Measurements from ENCODE around the gene CAP1. TPM values are rescaled to one million over a fixed set of nuclear protein-coding genes. Genes with fewer than 3 reads are reported as not detected.

CAP1 gene
- total and polyA plus RNA-seq, 2 of the 13 experiments (the other 11 are each of a cell fraction or from before 2014, with no cell fraction given): 174 to 195 TPM

DNA sequence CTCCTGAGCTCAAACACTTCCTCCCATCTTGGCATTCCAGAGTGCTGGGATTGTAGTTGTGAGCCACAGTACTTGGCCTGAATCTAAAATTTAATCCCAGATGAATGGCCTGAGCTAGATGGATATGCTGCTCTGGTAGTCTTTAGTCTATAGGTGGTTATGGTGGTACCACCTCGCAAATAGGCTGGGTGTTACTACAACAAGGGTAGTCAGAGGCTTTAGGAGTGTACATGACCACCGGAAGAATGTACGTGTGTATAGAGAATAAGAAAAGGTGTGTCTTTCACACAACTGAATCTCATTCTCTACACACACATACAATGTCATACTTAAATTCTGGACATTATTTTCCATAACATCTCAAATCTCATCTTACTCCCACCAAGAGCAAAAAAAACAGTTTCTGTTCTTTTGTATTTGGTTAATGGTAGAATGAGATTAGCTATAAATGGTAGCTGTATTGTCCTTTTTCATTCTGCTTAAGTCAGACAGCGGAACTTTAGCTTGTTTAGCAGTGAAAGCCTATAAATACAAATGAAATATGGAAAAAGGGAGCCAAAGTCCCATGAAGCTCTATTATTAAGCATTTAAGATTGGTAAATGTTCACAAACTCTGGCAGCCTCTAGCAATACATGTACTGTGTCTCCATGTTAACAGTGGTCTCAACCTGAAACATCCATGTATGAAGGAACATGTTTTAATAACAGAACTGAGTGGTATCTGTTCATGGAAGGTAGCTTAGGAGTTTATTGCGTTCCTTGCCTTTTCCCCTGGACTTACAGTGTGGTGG is 16.2 kb downstream of the CAP1 start (continued):
- TF ChIP-seq GABPB1 (CRISPR knock-in tag; IDR thresholded peaks at IDR 0.05): no peak
- TF ChIP-seq, protein P1, sequence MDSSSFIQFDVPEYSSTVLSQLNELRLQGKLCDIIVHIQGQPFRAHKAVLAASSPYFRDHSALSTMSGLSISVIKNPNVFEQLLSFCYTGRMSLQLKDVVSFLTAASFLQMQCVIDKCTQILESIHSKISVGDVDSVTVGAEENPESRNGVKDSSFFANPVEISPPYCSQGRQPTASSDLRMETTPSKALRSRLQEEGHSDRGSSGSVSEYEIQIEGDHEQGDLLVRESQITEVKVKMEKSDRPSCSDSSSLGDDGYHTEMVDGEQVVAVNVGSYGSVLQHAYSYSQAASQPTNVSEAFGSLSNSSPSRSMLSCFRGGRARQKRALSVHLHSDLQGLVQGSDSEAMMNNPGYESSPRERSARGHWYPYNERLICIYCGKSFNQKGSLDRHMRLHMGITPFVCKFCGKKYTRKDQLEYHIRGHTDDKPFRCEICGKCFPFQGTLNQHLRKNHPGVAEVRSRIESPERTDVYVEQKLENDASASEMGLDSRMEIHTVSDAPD (CRISPR knock-in tag; IDR thresholded peaks at IDR 0.05): no peak

DNA sequence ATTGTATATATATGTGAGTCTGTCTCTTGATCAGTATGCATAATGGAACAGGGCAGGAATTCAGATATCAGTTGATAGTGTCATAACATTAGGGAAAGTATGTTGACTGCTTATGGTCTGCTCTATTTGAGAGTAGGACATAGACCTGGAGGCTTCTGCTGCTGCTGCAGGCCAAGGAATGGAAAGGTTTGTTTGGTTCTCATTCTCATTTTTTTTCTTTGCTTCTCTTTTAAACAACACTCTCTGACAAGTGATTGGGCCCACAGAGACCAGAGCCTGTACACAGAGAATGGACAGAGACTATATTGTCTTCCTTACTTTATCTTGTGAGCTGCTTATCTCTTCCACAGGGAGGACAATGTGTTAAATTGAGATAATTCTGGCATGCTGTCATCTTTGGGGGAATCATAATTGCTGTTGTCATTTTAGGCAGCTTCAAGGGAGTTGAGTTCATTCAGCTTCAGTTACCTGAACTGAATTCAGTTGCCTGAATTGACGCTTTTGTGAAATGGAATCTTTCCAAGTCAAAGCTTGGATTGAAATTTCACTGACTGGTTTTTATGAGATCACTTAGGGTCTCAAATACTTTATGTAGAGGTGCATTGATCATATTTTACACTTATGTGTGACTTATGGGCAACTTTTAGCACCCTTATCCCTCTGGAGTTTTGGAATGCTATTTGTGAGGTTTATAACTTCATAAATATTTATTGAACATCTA is 16.9 kb downstream of the CAP1 start:
- H3K36me3 ChIP-seq (replicated peaks in 1 of 2; ENCODE audit: control insufficient read depth in 1 of 2, insufficient read depth in 2 of 2, low read length in 2 of 2): peaks cover 11 to 30% of the 10 kb centered on the region in 2 experiments
- no peaks in the 10 kb centered on the region for H3K27me3 ChIP-seq (ENCODE audit: control insufficient read depth in 1 of 2, insufficient read depth in 2 of 2, low read length in 2 of 2)
- H3K4me1 ChIP-seq (ENCODE audit: insufficient read depth, low read length): peaks cover 74% of the 10 kb centered on the region
- H2AFZ ChIP-seq (ENCODE audit: low read length): no peak overlapping the region
- TF ChIP-seq SOX5 (CRISPR knock-in tag; IDR thresholded peaks at IDR 0.05; ENCODE audit: borderline replicate concordance) (peak; percentile 82; the same call in 1 of the 2 replicates), ZNF670 (CRISPR knock-in tag; IDR thresholded peaks at IDR 0.05; ENCODE audit: borderline replicate concordance) (no peak), SOX13 (IDR thresholded peaks at IDR 0.05) (0 out of 2 replicates have a peak, but pooled peaks have one; percentile 34), SOX13 (CRISPR knock-in tag; conservative IDR thresholded peaks at IDR 0.05 in 1 of 2, IDR thresholded peaks at IDR 0.05 in 1 of 2) (peak in 1 of 2 experiments; percentile 95; a peak in 2 of 4 replicates), SOX6 (IDR thresholded peaks at IDR 0.05) (no peak), SOX6 (CRISPR knock-in tag; IDR thresholded peaks at IDR 0.05) (peak; percentile 62; the same call in 1 of the 2 replicates), HDAC2 (CRISPR knock-in tag; IDR thresholded peaks at IDR 0.05) (0 out of 2 replicates have a peak, but pooled peaks have one; percentile 12), GATAD2A (CRISPR knock-in tag; IDR thresholded peaks at IDR 0.05) (peak; percentile 21; the same call in 1 of the 2 replicates)
- TF ChIP-seq, protein P2, sequence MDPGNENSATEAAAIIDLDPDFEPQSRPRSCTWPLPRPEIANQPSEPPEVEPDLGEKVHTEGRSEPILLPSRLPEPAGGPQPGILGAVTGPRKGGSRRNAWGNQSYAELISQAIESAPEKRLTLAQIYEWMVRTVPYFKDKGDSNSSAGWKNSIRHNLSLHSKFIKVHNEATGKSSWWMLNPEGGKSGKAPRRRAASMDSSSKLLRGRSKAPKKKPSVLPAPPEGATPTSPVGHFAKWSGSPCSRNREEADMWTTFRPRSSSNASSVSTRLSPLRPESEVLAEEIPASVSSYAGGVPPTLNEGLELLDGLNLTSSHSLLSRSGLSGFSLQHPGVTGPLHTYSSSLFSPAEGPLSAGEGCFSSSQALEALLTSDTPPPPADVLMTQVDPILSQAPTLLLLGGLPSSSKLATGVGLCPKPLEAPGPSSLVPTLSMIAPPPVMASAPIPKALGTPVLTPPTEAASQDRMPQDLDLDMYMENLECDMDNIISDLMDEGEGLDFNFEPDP (CRISPR knock-in tag; conservative IDR thresholded peaks at IDR 0.05): no peak
- no peak overlapping the region for H3K9ac ChIP-seq (ENCODE audit: insufficient read depth, low read depth, low read length)
- H3K4me3 ChIP-seq (replicated peaks in 1 of 3; ENCODE audit: insufficient read depth in 1 of 3, low read depth in 2 of 3, low read length in 3 of 3): no peak overlapping the region
- H3K9me3 ChIP-seq (ENCODE audit: low read length): no peaks in the 10 kb centered on the region
- peaks cover 53% of the 10 kb centered on the region for H3K79me2 ChIP-seq (ENCODE audit: insufficient read depth, low read length)
- FAIRE-seq: no peak
- in situ Hi-C loops (cut with HindIII; ENCODE audit: extremely low pct_ligation_motif_present, low pct_unique_long_range_greater_than_20kb) (no loop called here), intact Hi-C loops (cut with micrococcal nuclease; ENCODE audit: unreplicated experiment) (loop anchor here (2.0 kb wide), 1 partner anchor 17 kb away; the partner anchor contains the start of gene CAP1)
- no TSS peak for BruUV-seq (replicated peaks)
- H3K4me2 ChIP-seq (ENCODE audit: low read depth, low read length): 0 out of 2 replicates have a peak overlapping the region, but pooled peaks have one; percentile 2
- H3K27ac ChIP-seq (ENCODE audit: extremely low read length, insufficient read depth, low read length): peak overlapping the region; percentile 60
- H4K20me1 ChIP-seq (ENCODE audit: insufficient read depth, low read length): peaks cover 37% of the 10 kb centered on the region
- peak; percentile 53 for ATAC-seq
- 82% methylated on average over 1 of the region's 1 CpG for WGBS (ENCODE audit: low lambda C conversion rate)
- ChIA-PET POLR2A (no interaction called here), CTCF (ENCODE audit: low intra/inter-chr PET ratio, low total read pairs) (no interaction called here)
- DNase-seq (ENCODE audit: low spot score): peak; percentile 74
